ENCODE measurements around the gene TSC22D1.
"Not testable (repeated sequence)": the region's sequence is repeated elsewhere in the genome, so short reads cannot be mapped to it uniquely, and the experiment has no call there.

TSC22D1 gene

DNA sequence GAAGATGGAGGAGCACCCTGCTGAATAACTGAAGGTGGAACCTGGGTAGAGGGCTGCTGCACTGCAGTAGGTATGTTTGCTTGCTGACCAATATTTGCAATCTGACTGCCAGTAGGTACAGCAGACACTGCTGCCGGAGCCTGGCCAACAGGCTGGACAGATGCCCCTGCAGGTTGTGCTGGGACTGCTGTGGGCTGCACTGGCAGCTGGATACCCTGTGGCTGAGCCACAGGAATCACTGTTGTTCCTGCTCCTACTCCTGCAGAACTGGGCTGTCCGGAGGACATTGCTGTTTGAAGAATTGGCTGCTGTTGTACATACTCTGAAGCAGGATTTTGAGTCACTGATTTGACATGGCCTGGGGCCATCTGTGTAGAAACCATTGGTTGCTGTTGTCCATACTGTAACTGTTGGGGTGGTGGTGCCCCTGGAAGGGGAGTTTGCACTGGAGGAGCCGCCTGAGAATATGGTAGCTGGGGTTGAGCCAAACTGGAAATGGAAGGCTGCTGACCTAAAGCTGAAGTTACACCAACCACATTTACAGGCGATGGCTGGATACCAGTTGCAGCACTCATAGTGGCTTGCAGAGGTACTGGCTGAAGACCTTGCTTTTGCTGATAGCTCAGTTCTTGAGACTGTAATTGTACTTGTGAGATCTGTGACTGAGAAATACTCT lies 2.2 kb downstream of the TSC22D1 start:
- in situ Hi-C loops (cut with MboI; ENCODE audit: low sequenced_read_pairs): no loop called here

- in situ Hi-C loops (cut with MboI; ENCODE audit: low sequenced_read_pairs): no loop called here
Observed at GRCh38 chr13:44573071-44573470, 3.1 kb downstream of the TSC22D1 start.

- in situ Hi-C loops (cut with MboI; ENCODE audit: low sequenced_read_pairs): no loop called here
Observed at GRCh38 chr13:44566601-44567000, 9.5 kb downstream of the TSC22D1 start.

- in situ Hi-C loops (cut with MboI; ENCODE audit: low sequenced_read_pairs): no loop called here
Observed at GRCh38 chr13:44565881-44566280, 10.2 kb downstream of the TSC22D1 start.

- in situ Hi-C loops (cut with MboI; ENCODE audit: low sequenced_read_pairs): no loop called here
Observed at GRCh38 chr13:44564936-44565335, 11.2 kb downstream of the TSC22D1 start.

DNA sequence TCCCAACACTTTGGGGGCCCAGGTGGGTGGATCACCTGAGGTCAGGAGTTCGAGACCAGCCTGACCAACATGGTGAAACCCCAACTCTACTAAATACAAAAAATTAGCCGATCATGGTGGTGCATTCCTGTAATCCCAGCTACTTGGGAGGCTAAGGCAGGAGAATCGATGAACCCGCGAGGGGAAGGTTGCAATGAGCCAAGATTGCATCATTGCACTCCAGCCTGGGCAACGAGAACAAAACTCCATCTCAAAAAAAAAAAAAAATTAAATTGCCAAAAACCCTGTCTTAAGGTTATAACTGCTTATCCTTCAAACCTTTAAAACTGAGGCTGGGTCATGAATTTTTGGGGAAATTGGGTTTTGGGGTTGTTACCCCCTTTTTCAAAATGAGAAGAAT lies 13.3 kb downstream of the TSC22D1 start:
- in situ Hi-C loops (cut with MboI; ENCODE audit: low sequenced_read_pairs): not testable (repeated sequence)

DNA sequence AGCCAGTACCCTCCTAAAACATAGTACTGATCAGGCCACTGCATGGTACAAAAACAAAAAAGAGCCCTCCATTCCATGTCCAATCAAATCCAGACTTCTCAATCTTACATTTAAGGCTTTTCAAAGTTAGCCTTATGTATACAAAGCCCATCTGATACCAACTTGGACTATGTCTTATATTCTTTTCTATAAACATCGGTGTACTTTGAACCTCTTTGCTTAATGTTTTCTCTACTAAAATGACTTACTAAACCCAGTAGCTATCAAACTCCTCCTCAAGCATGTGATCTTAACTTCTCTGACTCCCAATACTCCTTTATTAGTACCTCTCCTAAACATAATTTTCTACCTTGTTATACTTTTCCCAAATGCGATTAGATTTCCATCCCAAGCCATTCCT lies 14.8 kb downstream of the TSC22D1 start:
- in situ Hi-C loops (cut with MboI; ENCODE audit: low sequenced_read_pairs): no loop called here

DNA sequence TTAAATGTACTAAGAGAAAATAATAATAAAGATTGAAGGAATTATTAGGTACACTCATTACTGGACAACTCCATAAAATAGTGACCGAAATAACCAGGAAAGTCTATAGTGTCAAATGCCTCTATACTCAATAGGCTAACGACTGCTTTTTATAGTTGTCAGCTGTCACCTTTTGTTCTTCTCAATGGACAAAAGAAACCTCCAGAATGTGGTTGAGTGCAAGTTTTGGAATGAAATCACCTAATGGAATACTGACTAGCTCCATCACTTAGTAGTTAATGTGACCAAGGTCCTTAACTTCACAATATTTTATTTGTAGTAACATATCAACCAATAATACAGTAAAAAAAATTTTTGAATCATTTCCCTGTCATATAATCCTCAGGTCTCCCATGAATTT lies 18.1 kb downstream of the TSC22D1 start:
- in situ Hi-C loops (cut with MboI; ENCODE audit: low sequenced_read_pairs): no loop called here

DNA sequence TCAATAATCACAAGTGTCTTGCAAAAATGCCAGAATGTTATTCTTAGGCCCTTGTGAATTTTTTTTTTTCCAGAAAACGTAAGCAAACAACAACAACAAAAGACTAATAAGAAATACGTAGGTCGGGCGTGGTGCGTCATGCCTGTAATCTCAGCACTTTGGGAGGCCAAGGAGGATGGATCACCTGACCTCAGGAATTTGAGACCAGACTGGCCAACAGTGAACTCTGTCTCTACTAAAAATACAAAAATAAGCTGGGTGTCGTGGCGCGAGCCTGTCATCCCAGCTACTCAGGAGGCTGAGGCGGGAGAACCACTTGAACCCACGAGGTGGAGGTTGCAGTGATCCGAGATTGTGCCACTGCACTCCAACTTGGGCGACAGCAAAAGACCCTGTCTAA lies 20.9 kb downstream of the TSC22D1 start:
- in situ Hi-C loops (cut with MboI; ENCODE audit: low sequenced_read_pairs): no loop called here

DNA sequence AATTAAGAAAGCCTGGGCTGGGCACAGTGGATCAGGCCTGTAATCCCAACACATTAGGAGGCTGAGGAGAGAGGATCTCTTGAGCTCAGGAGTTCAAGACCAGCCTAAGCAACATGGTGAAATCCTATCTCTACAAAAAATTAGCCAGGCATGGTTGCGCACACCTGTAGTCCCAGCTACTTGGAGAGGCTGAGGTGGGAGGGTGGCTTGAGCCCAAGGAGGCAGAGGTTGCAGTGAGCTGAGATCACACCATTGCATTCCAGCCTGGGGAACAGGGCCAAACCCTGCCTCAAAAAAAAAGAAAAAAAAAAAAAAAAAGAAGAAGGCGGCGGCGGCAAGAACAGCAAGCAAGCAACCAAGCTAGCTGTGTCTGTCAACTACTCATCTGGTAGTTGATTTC lies 26.7 kb downstream of the TSC22D1 start:
- in situ Hi-C loops (cut with MboI; ENCODE audit: low sequenced_read_pairs): no loop called here

DNA sequence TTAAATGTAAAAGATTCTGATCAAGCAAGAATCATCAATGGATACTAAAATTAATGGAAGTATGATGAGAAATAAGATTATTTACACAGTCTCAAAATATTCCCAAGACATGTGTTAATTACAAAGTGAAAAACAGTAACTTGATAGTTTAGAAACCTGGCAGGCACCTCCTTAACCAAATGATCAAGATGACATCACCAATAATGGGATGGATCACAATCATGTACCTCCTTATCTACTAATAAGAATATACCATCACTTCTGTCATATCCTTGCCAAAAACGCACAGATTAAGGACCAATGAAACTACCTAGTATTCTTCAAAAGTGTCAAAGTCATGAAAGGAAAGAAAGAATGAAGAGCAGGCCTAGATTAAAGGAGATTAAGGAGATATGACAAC lies 30.0 kb downstream of the TSC22D1 start:
- in situ Hi-C loops (cut with MboI; ENCODE audit: low sequenced_read_pairs): no loop called here

DNA sequence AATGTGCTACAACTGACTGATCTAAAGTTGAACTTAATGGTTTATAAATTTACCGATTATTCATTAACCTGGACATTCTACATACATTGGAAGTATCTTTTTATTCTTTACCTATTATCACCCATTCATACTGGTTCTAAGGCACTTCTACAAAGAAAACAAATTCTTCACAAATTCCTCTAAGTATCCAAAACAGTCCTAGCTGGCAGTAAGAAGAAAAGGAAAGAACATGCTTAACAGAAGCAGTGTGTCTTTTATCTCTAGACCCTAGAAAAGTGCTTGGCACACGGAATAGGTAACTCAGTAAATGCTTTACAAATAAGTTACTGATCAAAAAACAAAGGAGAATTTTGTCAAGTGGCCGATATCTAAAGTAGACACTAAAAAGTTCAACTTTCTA lies 32.8 kb downstream of the TSC22D1 start:
- in situ Hi-C loops (cut with MboI; ENCODE audit: low sequenced_read_pairs): no loop called here

DNA sequence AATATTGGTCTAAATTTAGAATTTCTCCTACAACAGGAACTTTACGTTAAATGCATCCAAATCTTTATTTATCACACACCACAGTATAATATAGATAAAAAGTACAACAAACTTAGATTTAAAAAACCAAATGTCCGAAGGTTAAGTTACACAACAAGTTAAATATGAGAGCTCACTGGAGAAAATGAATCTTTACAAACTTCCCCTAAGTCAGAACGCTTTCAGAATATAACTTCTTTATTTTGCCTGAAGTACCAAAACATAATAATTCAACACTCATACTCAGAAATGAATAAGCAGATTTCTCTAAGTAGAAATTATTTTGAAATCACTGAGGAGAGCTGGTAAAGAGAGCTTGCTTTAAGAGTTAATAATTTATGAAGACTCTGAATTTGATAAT lies 33.8 kb downstream of the TSC22D1 start:
- in situ Hi-C loops (cut with MboI; ENCODE audit: low sequenced_read_pairs): no loop called here

GRCh38 chr13:44541601-44542000 lies 34.5 kb downstream of the TSC22D1 start:
- in situ Hi-C loops (cut with MboI; ENCODE audit: low sequenced_read_pairs): no loop called here

- in situ Hi-C loops (cut with MboI; ENCODE audit: low sequenced_read_pairs): no loop called here
Observed at GRCh38 chr13:44540761-44541434, 35.2 kb downstream of the TSC22D1 start.

DNA sequence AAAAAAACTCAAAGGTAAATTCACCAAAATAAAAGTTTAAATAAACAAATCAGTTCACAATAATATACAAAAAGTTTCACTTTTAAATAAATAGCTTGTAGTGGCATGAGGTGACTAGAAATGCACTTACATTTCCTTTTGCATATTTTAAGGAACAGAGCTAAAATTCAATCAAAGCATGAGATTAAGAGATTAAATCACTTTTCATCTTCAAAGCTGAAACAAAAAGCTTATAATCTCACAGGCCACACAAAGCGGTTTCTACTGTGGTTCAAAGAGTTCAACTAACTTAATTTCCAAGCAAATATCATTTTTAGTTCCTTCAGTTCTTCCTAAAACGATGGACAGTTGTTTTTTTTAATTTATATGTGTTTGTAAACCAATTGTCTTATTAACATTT lies 38.9 kb downstream of the TSC22D1 start:
- in situ Hi-C loops (cut with MboI; ENCODE audit: low sequenced_read_pairs): no loop called here

- in situ Hi-C loops (cut with MboI; ENCODE audit: low sequenced_read_pairs): no loop called here
Observed at GRCh38 chr13:44523146-44524015, 52.7 kb downstream of the TSC22D1 start.

DNA sequence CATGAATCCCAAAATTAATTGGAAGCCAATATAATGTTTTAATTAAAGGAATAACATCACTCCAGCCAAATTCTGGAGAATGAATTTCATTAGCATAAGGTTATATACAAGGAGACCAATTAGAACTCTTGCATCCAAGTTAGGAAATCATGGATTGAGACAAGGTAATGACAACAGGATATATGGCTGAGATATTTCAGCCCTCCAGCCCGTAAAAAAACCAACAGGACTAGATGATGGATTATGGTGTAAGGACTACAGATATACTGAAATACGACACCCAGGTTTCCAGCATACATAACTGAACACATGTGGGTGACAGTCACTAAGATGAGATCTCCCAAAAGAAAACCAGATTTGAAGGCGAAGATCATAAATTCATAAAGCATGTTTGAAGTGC lies 56.5 kb downstream of the TSC22D1 start:
- in situ Hi-C loops (cut with MboI; ENCODE audit: low sequenced_read_pairs): no loop called here

GRCh38 chr13:44516771-44517170 lies 59.4 kb downstream of the TSC22D1 start:
- in situ Hi-C loops (cut with MboI; ENCODE audit: low sequenced_read_pairs): no loop called here

- in situ Hi-C loops (cut with MboI; ENCODE audit: low sequenced_read_pairs): no loop called here
Observed at GRCh38 chr13:44514278-44514677, 61.9 kb downstream of the TSC22D1 start.

DNA sequence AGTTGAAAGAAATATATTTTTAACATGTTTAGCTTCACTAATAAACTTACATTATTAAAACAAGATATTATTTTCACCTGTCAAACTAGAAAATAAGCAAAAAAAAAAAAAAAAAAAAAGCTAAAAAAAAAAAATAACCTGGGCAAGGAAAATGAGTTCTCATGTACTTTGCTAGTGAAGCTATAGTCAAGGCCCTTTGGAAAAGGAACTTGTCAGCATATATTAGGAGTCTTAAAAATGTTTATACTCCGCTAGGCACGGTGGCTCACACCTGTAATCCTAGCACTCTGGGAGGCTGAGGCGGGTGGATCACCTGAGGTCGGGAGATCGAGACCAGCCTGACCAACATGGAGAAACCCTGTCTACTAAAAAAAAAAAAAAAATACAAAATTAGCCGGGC lies 66.3 kb downstream of the TSC22D1 start:
- in situ Hi-C loops (cut with MboI; ENCODE audit: low sequenced_read_pairs): not testable (repeated sequence)

GRCh38 chr13:44508562-44509077 lies 67.5 kb downstream of the TSC22D1 start:
- in situ Hi-C loops (cut with MboI; ENCODE audit: low sequenced_read_pairs): no loop called here
